Inferior parietal cortex (tissue), 1 donor: ENCODE measurements around the gene NR0B2.
A peak's percentile ranks its signal among the peaks of the same experiment; 100 is the strongest.
"Not testable (repeated sequence)": the region's sequence is repeated elsewhere in the genome, so short reads cannot be mapped to it uniquely, and the experiment has no call there.

Experiments
- DNase-seq: peaks from one replicate; pipeline ENCODE4 v3.0.0-alpha.2; 2016; ENCODE audit errors: extremely low spot score

The NR0B2 gene

GRCh38 chr1:26889551-26890466 lies 24.0 kb downstream of the NR0B2 start, which contains the start of gene GPN2:
Gene GPN2 (minus strand): TSS chr1:26890283. CDS start chr1:26890096, 187 bp downstream.
- peak; percentile 90 for DNase-seq

- no peak for DNase-seq
Observed at GRCh38 chr1:26888231-26888630, 25.5 kb downstream of the NR0B2 start.

- no peak for DNase-seq
Observed at GRCh38 chr1:26887125-26887524, 26.6 kb downstream of the NR0B2 start.

GRCh38 chr1:26882696-26883463 lies 30.9 kb downstream of the NR0B2 start:
- no peak for DNase-seq

- not testable (repeated sequence) for DNase-seq
Observed at GRCh38 chr1:26881611-26882010, 32.2 kb downstream of the NR0B2 start.

- DNase-seq = no peak
Observed at GRCh38 chr1:26879793-26880192, 34.0 kb downstream of the NR0B2 start.

GRCh38 chr1:26877326-26877725 lies 36.4 kb downstream of the NR0B2 start:
- DNase-seq = no peak

- no peak for DNase-seq
Observed at GRCh38 chr1:26874896-26875295, 38.9 kb downstream of the NR0B2 start.

GRCh38 chr1:26873097-26873496 lies 40.7 kb downstream of the NR0B2 start:
- DNase-seq = not testable (repeated sequence)

GRCh38 chr1:26864610-26865480 lies 48.9 kb downstream of the NR0B2 start:
- DNase-seq = peak; percentile 97

GRCh38 chr1:26863685-26864077 lies 50.1 kb downstream of the NR0B2 start:
- no peak for DNase-seq

- no peak for DNase-seq
Observed at GRCh38 chr1:26862781-26863684, 50.7 kb downstream of the NR0B2 start, which contains the start of gene SFN. Gene SFN (plus strand): TSS chr1:26863149. CDS start chr1:26863213, 64 bp downstream.

- DNase-seq = no peak
Observed at GRCh38 chr1:26861889-26862378, 51.8 kb downstream of the NR0B2 start.
